K562 (cell line): ENCODE measurements around the gene MEIOB. TPM values are rescaled to one million over a fixed set of nuclear protein-coding genes. Genes with fewer than 3 reads are reported as not detected.

Experiments used
- ATAC-seq: fragments of 200-7000 bp; cut with Tn5 transposase; 3 replicates; pipeline ENCODE4 v1.9.1; 2020; ENCODE audit warnings: moderate library complexity
- BruUV-seq: library from RNA; stranded (reverse); fragments of 400-500 nt; replicated peaks from 2 replicates; lab custom pipeline; 2021; lab: Mats Ljungman, UMichigan
- CTCF ChIA-PET: fragments of 300-600 bp; formaldehyde crosslinking; extraction: SDS; loops from one replicate; lab custom pipeline; 2021; ENCODE audit warnings: low intra/inter-chr PET ratio; lab: Yijun Ruan, JAX
- POLR2A ChIA-PET: fragments of 300-600, 350-650 bp; sonication (Branson Sonifier 250); formaldehyde crosslinking; extraction: SDS; loops from one replicate; lab custom pipeline; 2021; ENCODE audit warnings: antibody characterized with exemption, inconsistent platforms; lab: Yijun Ruan, JAX
- DNase-seq, 4 experiments: peaks; one replicate each; pipeline versions ENCODE4 v3.0.0 to v3.0.0-alpha.2; 2011 to 2018; ENCODE audit warnings: low spot score in 3 of 4, mixed read lengths in 3 of 4; ENCODE audit errors: extremely low read depth in 1 of 4
- FAIRE-seq: peaks from 2 replicates; lab custom pipeline; 2011; peaks lifted over from hg19 to GRCh38; lab: Jason Lieb, UNC
- H2AFZ ChIP-seq: 2 replicates; pipeline ENCODE4 v1.6.0; 2011; ENCODE audit warnings: low read depth, low read length, control low read depth, inconsistent platforms
- H3K27ac ChIP-seq: fragments of 200-600 bp; 3 replicates; pipeline ENCODE4 v1.8.0; 2011; ENCODE audit warnings: low read depth, mild to moderate bottlenecking, control low read depth, inconsistent platforms, low read length, moderate library complexity, mixed read lengths; ENCODE audit errors: extremely low read depth
- H3K27me3 ChIP-seq, 2 experiments: fragments of 300-600 bp in 1 of 2; 2 replicates in 1 of 2; 3 replicates in 1 of 2; pipeline versions ENCODE4 v1.6.0 to v1.8.0; 2011; ENCODE audit warnings: inconsistent platforms in 2 of 2, low read length in 2 of 2, mild to moderate bottlenecking in 1 of 2, mixed read lengths in 1 of 2, moderate library complexity in 1 of 2; ENCODE audit not compliant: control insufficient read depth in 2 of 2, insufficient read depth in 2 of 2
- H3K36me3 ChIP-seq: fragments of 300-600 bp; 3 replicates; pipeline ENCODE4 v1.8.0; 2011; ENCODE audit warnings: mild to moderate bottlenecking, low read length, inconsistent platforms; ENCODE audit not compliant: control insufficient read depth, insufficient read depth
- H3K4me1 ChIP-seq, 2 experiments: fragments of 200-600 bp in 1 of 2; replicated peaks in 1 of 2; 2 replicates in 1 of 2; 3 replicates in 1 of 2; pipeline versions ENCODE4 v1.5.1 to v1.8.0; 2011; ENCODE audit warnings: inconsistent platforms in 2 of 2, low read length in 2 of 2, mild to moderate bottlenecking in 1 of 2, mixed read lengths in 1 of 2, moderate library complexity in 1 of 2; ENCODE audit not compliant: control insufficient read depth in 2 of 2, insufficient read depth in 2 of 2
- H3K4me2 ChIP-seq: 2 replicates; pipeline ENCODE4 v1.6.1; 2011; ENCODE audit warnings: low read length, control low read depth, inconsistent platforms, mixed read lengths; ENCODE audit not compliant: insufficient read depth
- H3K4me3 ChIP-seq: fragments of 200-600 bp; sonication (generic), shearing (Covaris generic); 2 replicates; pipeline ENCODE4 v1.5.1; 2016; ENCODE audit warnings: control low read depth, inconsistent platforms
- H3K79me2 ChIP-seq: fragments of 200-600 bp; 3 replicates; pipeline ENCODE4 v1.8.0; 2011; ENCODE audit warnings: low read length, inconsistent platforms; ENCODE audit not compliant: control insufficient read depth, insufficient read depth
- H3K9ac ChIP-seq, 2 experiments: 2 replicates each; pipeline versions ENCODE4 v1.6.0 to v1.6.1; 2011; ENCODE audit warnings: low read depth in 2 of 2, low read length in 2 of 2, control low read depth in 1 of 2, inconsistent platforms in 1 of 2, mild to moderate bottlenecking in 1 of 2, mixed read lengths in 1 of 2; ENCODE audit not compliant: insufficient read depth in 1 of 2
- H3K9me1 ChIP-seq: one replicate; pipeline ENCODE4 v1.6.0; 2011; ENCODE audit warnings: inconsistent platforms, mild to moderate bottlenecking, low read length, moderate library complexity; ENCODE audit not compliant: control insufficient read depth, insufficient read depth
- H3K9me3 ChIP-seq: replicated peaks from 2 replicates; pipeline ENCODE4 v1.5.1; 2011; ENCODE audit warnings: low read depth, low read length, inconsistent platforms; ENCODE audit not compliant: control insufficient read depth, insufficient read depth
- H4K20me1 ChIP-seq: replicated peaks from 2 replicates; pipeline ENCODE4 v1.6.1; 2011; ENCODE audit warnings: low read length, inconsistent platforms, mixed read lengths; ENCODE audit not compliant: control insufficient read depth, insufficient read depth
- CEBPG ChIP-seq, 3 experiments: fragments of 200-800 bp in 1 of 3; sonication (Bioruptor generic) in 1 of 3; sonication (generic) in 1 of 3; formaldehyde crosslinking in 1 of 3; IDR thresholded peaks in 2 of 3; conservative IDR thresholded peaks in 1 of 3; 2 replicates each; pipeline versions ENCODE4 v1.6.1 to v1.8.0; 2016 to 2022; ENCODE audit warnings: missing compliant biosample characterization in 2 of 3, missing genetic modification characterization in 2 of 3, mild to moderate bottlenecking in 1 of 3, missing genetic modification reagents in 1 of 3
- FOXP1 ChIP-seq: sonication (generic); formaldehyde crosslinking; IDR thresholded peaks from 2 replicates; pipeline ENCODE4 v1.8.0; 2022; ENCODE audit warnings: mild to moderate bottlenecking, missing genetic modification reagents
- GATAD2A ChIP-seq: fragments of 450-650 bp; IDR thresholded peaks from 2 replicates; pipeline ENCODE4 v1.6.1; 2017
- KLF13 ChIP-seq: fragments of 450-650 bp; IDR thresholded peaks from 2 replicates; pipeline ENCODE4 v1.6.1; 2016; ENCODE audit warnings: missing genetic modification characterization, low read depth, mild to moderate bottlenecking, missing compliant biosample characterization, moderate library complexity, borderline replicate concordance
- MAFK ChIP-seq: IDR thresholded peaks from 2 replicates; pipeline ENCODE4 v1.6.1; 2011; ENCODE audit warnings: low read length, improper control_type of control experiment
- POLR2AphosphoS2 ChIP-seq: IDR thresholded peaks from 2 replicates; pipeline ENCODE4 v1.6.1; 2012; ENCODE audit warnings: low read length, improper control_type of control experiment
- RFX5 ChIP-seq: IDR thresholded peaks from 2 replicates; pipeline ENCODE4 v1.6.1; 2011; ENCODE audit warnings: low read depth, mild to moderate bottlenecking, improper control_type of control experiment, low read length
- RFX7 ChIP-seq: fragments of 250-450 bp; sonication (Bioruptor Pico); IDR thresholded peaks from 2 replicates; pipeline ENCODE4 v1.5.1; 2021; ENCODE audit warnings: mild to moderate bottlenecking
- WHSC1 ChIP-seq: IDR thresholded peaks from one replicate; pipeline ENCODE4 v1.6.1; 2012; ENCODE audit warnings: low read length, control low read depth, inconsistent platforms
- ZNF239 ChIP-seq: fragments of 250-450 bp; sonication (Bioruptor Pico); IDR thresholded peaks from 2 replicates; pipeline ENCODE4 v1.4.0; 2020; ENCODE audit warnings: mild to moderate bottlenecking
- ZNF644 ChIP-seq: fragments of 200-800 bp; sonication (Bioruptor generic); IDR thresholded peaks from 2 replicates; pipeline ENCODE4 v1.6.1; 2016; ENCODE audit warnings: low read depth, missing genetic modification characterization, missing compliant biosample characterization
- WGBS: fragments of 100-300 bp; shearing (Covaris generic); methylation state at CpG from one replicate; pipeline ENCODE4 v1.1.6; 2016; ENCODE audit warnings: low coverage, mixed read lengths; ENCODE audit not compliant: insufficient coverage; ENCODE audit errors: missing lambda C conversion rate; 5-methylcytosine and 5-hydroxymethylcytosine counted together
- in situ Hi-C: fragments of 300-500 bp; cut with MboI; formaldehyde crosslinking; loops from 4 replicates; pipeline ENCODE4 v1.15.0; 2018; ENCODE audit warnings: inconsistent platforms, mixed read lengths
- intact Hi-C: fragments of 100-400 bp; cut with micrococcal nuclease; formaldehyde crosslinking; loops from 2 replicates; pipeline ENCODE4 v1.14.2; 2022
- polyA plus RNA-seq, 8 experiments: library from polyadenylated mRNA; depleted of rRNA in 4 of 8; stranded (reverse) in 5 of 8; unstranded in 3 of 8; fragments of >200 nt; fragmentation: Nextera tagmentation in 2 of 8; fragmentation: Illumina TruSeq in 1 of 8; extraction: Ambion mirVana in 2 of 8; extraction: Trizol in 1 of 8; gene quantifications; 2 replicates each; pipeline versions ENCODE4 v1.2.1 to v1.2.3, GENCODE V29; 2011 to 2014; ENCODE audit warnings: inconsistent platforms in 1 of 8, missing spikeins in 1 of 8
- total RNA-seq, 7 experiments: library from RNA; depleted of rRNA in 6 of 7; stranded (reverse); fragments of >200 nt in 6 of 7; fragmentation: Illumina TruSeq in 2 of 7; extraction: Trizol in 2 of 7; gene quantifications; 2 replicates each; pipeline versions ENCODE4 v1.2.1 to v1.2.3, GENCODE V29; 2011 to 2021; ENCODE audit warnings: low replicate concordance in 1 of 7
- TF ChIP-seq, protein P1 (sequence below): fragments of 450-650 bp; formaldehyde crosslinking; IDR thresholded peaks from 2 replicates; pipeline ENCODE4 v1.4.0; 2020; ENCODE audit warnings: mild to moderate bottlenecking, mixed read lengths
- TF ChIP-seq, protein P2 (sequence below): fragments of 450-650 bp; IDR thresholded peaks from 2 replicates; pipeline ENCODE4 v1.6.1; 2016; ENCODE audit warnings: borderline replicate concordance

The MEIOB gene
- total and polyA plus RNA-seq, 9 of the 15 experiments (the other 6 are each of a cell fraction or from before 2014, with no cell fraction given) = 25.4 to 203 (median 97.6) TPM

- ChIA-PET POLR2A (interaction anchor here (0.9 to 2.4 kb wide), 2 partner anchors 13 to 20 kb away, joined by 3 to 8 read pairs; partner anchors contain the start of genes FAHD1 and HAGH), CTCF (no interaction called here)
- H3K9ac ChIP-seq = no peak overlapping the region
- no peak for TF ChIP-seq KLF13 (tag)
- peak; percentile 37; the same call in 1 of the 2 replicates for TF ChIP-seq CEBPG (CRISPR knock-in tag; IDR thresholded peaks at IDR 0.05)
- TF ChIP-seq CEBPG (tag; conservative IDR thresholded peaks at IDR 0.05 in 1 of 2, IDR thresholded peaks at IDR 0.05 in 1 of 2) = no peak
- H3K9me1 ChIP-seq = no peaks in the 10 kb centered on the region
- intact Hi-C loops = no loop called here
- BruUV-seq = no TSS peak
- H3K4me1 ChIP-seq = no peaks in the 10 kb centered on the region
- H3K27me3 ChIP-seq = no peaks in the 10 kb centered on the region
- no peak overlapping the region for H3K4me3 ChIP-seq
- no peak for DNase-seq
- peaks cover 51% of the 10 kb centered on the region; the same call in 2 of the 3 replicates for H3K36me3 ChIP-seq
- 90% methylated on average over 8 of the region's 9 CpGs for WGBS
- no peak overlapping the region for H3K4me2 ChIP-seq
- no peak overlapping the region for H2AFZ ChIP-seq
- H3K9me3 ChIP-seq = no peaks in the 10 kb centered on the region
- H4K20me1 ChIP-seq = no peaks in the 10 kb centered on the region
- no peak for FAIRE-seq
- no peaks in the 10 kb centered on the region for H3K79me2 ChIP-seq
- in situ Hi-C loops = no loop called here
- ATAC-seq = no peak; the same call in 2 of the 3 replicates
- no peak overlapping the region for H3K27ac ChIP-seq
Measured at GRCh38 chr16:1839554-1839953, 32.4 kb downstream of the MEIOB start.

DNA sequence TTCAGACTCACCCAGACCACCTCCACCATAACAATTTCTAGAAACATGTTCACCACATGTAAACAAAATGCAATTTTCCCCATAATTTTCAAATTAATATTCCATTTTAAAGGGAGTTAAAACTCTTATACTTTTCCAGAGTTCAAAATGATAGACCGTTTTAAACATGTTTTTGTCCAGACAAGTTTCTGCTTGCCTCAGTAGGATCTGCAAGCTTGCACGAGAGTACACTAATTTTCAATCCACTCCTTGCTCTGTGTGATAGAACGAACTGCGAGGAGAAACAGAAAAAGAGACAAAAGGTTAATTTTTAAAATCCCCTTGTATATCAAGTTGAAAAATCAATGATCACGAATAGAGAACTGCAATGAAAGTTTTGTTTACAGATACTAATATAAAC, 37.9 kb downstream of the MEIOB start:
- Histone ChIP-seq H3K36me3 (peaks cover 36% of the 10 kb centered on the region; the same call in 2 of the 3 replicates), H2AFZ (no peak overlapping the region), H3K4me2 (no peak overlapping the region), H3K4me1 (peaks cover 17 to 20% of the 10 kb centered on the region in 2 experiments), H3K9ac (no peak overlapping the region), H4K20me1 (peaks cover 2% of the 10 kb centered on the region), H3K27ac (0 out of 3 replicates have a peak overlapping the region, but pooled peaks have one; percentile 67), H3K9me3 (no peaks in the 10 kb centered on the region), H3K4me3 (no peak overlapping the region), H3K27me3 (no peaks in the 10 kb centered on the region), H3K79me2 (peaks cover 6% of the 10 kb centered on the region; the same call in 2 of the 3 replicates), H3K9me1 (no peaks in the 10 kb centered on the region)
- in situ Hi-C loops = no loop called here
- WGBS = 79% methylated on average over 5 of the region's 5 CpGs
- ATAC-seq = no peak
- DNase-seq = no peak
- intact Hi-C loops = no loop called here
- ChIA-PET POLR2A (interaction anchor here (0.6 to 1.8 kb wide), 2 partner anchors 13 to 191 kb away, joined by 3 to 5 read pairs; no protein-coding TSS in a partner anchor), CTCF (no interaction called here)
- no peak for FAIRE-seq
- no TSS peak for BruUV-seq
- TF ChIP-seq FOXP1 (CRISPR knock-in tag) = no peak
- TF ChIP-seq RFX5 = no peak
- TF ChIP-seq, protein P1, sequence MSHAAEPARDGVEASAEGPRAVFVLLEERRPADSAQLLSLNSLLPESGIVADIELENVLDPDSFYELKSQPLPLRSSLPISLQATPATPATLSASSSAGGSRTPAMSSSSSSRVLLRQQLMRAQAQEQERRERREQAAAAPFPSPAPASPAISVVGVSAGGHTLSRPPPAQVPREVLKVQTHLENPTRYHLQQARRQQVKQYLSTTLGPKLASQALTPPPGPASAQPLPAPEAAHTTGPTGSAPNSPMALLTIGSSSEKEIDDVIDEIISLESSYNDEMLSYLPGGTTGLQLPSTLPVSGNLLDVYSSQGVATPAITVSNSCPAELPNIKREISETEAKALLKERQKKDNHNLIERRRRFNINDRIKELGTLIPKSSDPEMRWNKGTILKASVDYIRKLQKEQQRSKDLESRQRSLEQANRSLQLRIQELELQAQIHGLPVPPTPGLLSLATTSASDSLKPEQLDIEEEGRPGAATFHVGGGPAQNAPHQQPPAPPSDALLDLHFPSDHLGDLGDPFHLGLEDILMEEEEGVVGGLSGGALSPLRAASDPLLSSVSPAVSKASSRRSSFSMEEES = no peak
- TF ChIP-seq, protein P2, sequence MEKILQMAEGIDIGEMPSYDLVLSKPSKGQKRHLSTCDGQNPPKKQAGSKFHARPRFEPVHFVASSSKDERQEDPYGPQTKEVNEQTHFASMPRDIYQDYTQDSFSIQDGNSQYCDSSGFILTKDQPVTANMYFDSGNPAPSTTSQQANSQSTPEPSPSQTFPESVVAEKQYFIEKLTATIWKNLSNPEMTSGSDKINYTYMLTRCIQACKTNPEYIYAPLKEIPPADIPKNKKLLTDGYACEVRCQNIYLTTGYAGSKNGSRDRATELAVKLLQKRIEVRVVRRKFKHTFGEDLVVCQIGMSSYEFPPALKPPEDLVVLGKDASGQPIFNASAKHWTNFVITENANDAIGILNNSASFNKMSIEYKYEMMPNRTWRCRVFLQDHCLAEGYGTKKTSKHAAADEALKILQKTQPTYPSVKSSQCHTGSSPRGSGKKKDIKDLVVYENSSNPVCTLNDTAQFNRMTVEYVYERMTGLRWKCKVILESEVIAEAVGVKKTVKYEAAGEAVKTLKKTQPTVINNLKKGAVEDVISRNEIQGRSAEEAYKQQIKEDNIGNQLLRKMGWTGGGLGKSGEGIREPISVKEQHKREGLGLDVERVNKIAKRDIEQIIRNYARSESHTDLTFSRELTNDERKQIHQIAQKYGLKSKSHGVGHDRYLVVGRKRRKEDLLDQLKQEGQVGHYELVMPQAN = no peak
- TF ChIP-seq WHSC1 = no peak
- TF ChIP-seq ZNF239 = no peak
- TF ChIP-seq ZNF644 (tag) = no peak
- TF ChIP-seq GATAD2A = no peak
- no peak for TF ChIP-seq RFX7 (CRISPR knock-in tag)
- TF ChIP-seq POLR2AphosphoS2 = no peak
- no peak for TF ChIP-seq MAFK
